KMS-11 (cell line): ENCODE data around the gene GPR17.

Experiments
- H2AFZ ChIP-seq: fragments of 200-600 bp; sonication (generic); 2 replicates; pipeline ENCODE4 v1.6.1; 2016; ENCODE audit warnings: antibody characterized with exemption, mixed run types, low read depth
- H3K27ac ChIP-seq: fragments of 200-600 bp; sonication (generic); 2 replicates; pipeline ENCODE4 v1.6.1; 2016; ENCODE audit warnings: mild to moderate bottlenecking, mixed run types
- H3K27me3 ChIP-seq: fragments of 200-600 bp; sonication (generic); 2 replicates; pipeline ENCODE4 v1.6.1; 2017; ENCODE audit warnings: mild to moderate bottlenecking, low read depth, mixed run types, moderate library complexity; ENCODE audit not compliant: insufficient read depth
- H3K36me3 ChIP-seq: fragments of 200-600 bp; sonication (generic); 2 replicates; pipeline ENCODE4 v1.6.1; 2017; ENCODE audit warnings: mild to moderate bottlenecking, mixed run types; ENCODE audit not compliant: insufficient read depth
- H3K4me1 ChIP-seq: fragments of 200-600 bp; sonication (generic); 2 replicates; pipeline ENCODE4 v1.6.1; 2016; ENCODE audit warnings: mild to moderate bottlenecking, low read depth, mixed run types; ENCODE audit not compliant: poor library complexity, severe bottlenecking
- H3K4me2 ChIP-seq: fragments of 200-600 bp; sonication (generic); 2 replicates; pipeline ENCODE4 v1.7.0; 2016; ENCODE audit warnings: mild to moderate bottlenecking, mixed run types
- H3K4me3 ChIP-seq: fragments of 200-600 bp; sonication (generic); IDR thresholded peaks from 2 replicates; pipeline ENCODE4 v1.6.1; 2017; ENCODE audit warnings: low read depth, low read length, mixed read lengths; ENCODE audit not compliant: insufficient read depth
- H3K79me2 ChIP-seq: fragments of 200-600 bp; sonication (generic); 2 replicates; pipeline ENCODE4 v1.6.1; 2016; ENCODE audit warnings: low read depth, mixed run types; ENCODE audit not compliant: insufficient read depth
- H3K9ac ChIP-seq: fragments of 200-600 bp; sonication (generic); 2 replicates; pipeline ENCODE4 v1.6.1; 2016; ENCODE audit warnings: mild to moderate bottlenecking, mixed run types
- H4K20me1 ChIP-seq: fragments of 200-600 bp; sonication (generic); 2 replicates; pipeline ENCODE4 v1.6.1; 2016; ENCODE audit warnings: mild to moderate bottlenecking, mixed run types; ENCODE audit not compliant: insufficient read depth
- CTCF ChIP-seq: fragments of 200-600 bp; sonication (generic); conservative IDR thresholded peaks from 2 replicates; pipeline ENCODE4 v1.6.1; 2017; ENCODE audit warnings: low read depth, mild to moderate bottlenecking, antibody characterized with exemption, low read length, moderate library complexity, mixed read lengths

The GPR17 gene

DNA sequence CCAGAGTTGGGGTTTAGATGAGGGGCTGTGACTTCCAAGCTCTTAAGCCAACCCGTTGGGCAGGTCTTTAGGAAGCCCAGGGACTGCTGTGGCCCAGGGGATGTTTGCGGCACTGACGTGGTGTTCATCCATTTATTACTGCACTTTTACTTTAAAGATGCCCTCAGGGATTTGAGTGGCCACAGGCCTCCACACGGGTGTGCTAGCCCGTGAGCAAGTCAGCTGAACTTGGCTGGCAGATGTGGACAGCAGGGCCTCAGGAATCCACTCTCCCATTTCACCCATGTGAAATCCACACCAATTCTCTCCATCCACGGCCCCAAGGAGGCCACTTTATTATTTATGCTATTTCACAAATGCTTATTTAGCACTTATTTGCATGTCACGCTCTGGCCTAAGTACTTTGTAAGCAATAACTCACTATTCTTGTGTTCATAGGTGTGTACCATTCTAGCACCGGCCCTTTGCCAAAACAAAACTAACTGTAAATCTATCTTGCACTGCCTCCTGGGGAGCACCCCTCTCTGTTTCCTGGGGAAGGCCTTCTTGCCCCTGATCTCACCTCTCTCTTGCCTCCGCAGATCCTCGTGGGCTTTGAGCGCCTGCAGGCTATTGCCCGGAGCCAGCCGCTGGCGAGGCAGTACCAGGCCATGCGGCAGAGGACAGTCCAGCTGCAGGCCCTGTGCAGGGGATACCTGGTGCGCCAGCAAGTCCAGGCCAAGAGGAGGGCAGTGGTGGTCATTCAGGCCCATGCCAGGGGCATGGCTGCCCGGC is 39.1 kb upstream of the GPR17 start:
- H3K27ac ChIP-seq: no peak overlapping the region
- no peaks in the 10 kb centered on the region for H3K4me1 ChIP-seq
- no peaks in the 10 kb centered on the region for H3K36me3 ChIP-seq
- no peak overlapping the region for H3K4me2 ChIP-seq
- no peaks in the 10 kb centered on the region for H4K20me1 ChIP-seq
- no peak overlapping the region for H2AFZ ChIP-seq
- H3K27me3 ChIP-seq: no peaks in the 10 kb centered on the region
- no peaks in the 10 kb centered on the region for H3K79me2 ChIP-seq
- no peak overlapping the region for H3K4me3 ChIP-seq
- no peak for TF ChIP-seq CTCF
- no peak overlapping the region for H3K9ac ChIP-seq

GRCh38 chr2:127607399-127607908 is 38.5 kb upstream of the GPR17 start:
- no peak overlapping the region for H3K9ac ChIP-seq
- no peak for TF ChIP-seq CTCF
- no peaks in the 10 kb centered on the region for H4K20me1 ChIP-seq
- no peaks in the 10 kb centered on the region for H3K79me2 ChIP-seq
- no peak overlapping the region for H2AFZ ChIP-seq
- H3K36me3 ChIP-seq: no peaks in the 10 kb centered on the region
- H3K4me1 ChIP-seq: no peaks in the 10 kb centered on the region
- no peak overlapping the region for H3K27ac ChIP-seq
- H3K4me2 ChIP-seq: no peak overlapping the region
- H3K4me3 ChIP-seq: no peak overlapping the region
- no peaks in the 10 kb centered on the region for H3K27me3 ChIP-seq

DNA sequence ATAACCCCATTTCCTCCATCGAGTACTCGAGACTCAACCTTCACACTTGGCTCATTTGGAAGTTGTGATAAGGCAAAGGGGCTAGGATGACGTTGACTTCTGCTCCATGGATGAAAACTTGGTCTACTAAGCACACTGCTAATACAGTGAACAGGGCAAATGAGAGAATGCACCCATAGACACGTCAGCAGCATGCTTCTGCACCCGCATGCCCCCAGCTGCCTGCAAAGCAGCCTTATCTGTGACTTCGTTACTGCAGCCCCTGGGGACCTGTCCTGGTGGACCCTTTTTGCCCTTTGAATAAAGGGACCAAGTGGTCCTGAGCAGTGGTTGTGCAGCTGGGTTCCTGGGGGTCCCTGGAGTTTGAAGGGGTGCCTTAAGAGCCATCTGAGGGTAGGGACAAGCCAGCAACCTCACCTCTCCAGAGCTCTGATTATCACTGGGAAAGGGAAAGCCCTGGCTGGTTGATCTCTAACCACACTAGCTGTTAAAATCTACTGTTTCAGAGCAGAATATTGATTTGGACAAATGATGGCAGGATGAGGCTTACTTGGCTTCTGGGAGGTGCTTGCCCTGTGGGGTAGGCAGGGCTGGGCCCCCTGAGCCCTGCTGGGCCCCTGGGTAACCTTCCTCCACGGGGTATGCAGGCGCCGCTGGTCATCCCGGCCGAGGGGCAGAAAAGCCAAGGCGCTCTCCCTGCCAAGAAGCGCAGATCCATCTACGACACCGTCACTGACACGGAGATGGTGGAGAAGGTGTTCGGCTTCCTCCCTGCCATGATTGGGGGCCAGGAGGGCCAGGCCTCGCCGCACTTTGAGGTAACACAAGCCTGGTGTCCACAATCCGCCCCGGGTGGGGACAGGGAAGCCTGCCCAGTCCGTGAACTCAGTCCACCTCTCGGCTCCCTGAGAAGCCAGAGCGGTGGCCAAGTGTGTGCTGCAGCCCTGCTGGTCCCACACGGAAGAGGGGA is 37.6 kb upstream of the GPR17 start:
- Histone ChIP-seq H3K27me3 (no peaks in the 10 kb centered on the region), H3K4me3 (no peak overlapping the region), H3K27ac (no peak overlapping the region), H3K79me2 (no peaks in the 10 kb centered on the region), H4K20me1 (no peaks in the 10 kb centered on the region), H3K36me3 (no peaks in the 10 kb centered on the region), H3K4me1 (no peaks in the 10 kb centered on the region), H2AFZ (no peak overlapping the region), H3K4me2 (no peak overlapping the region), H3K9ac (no peak overlapping the region)
- no peak for TF ChIP-seq CTCF

- Histone ChIP-seq H3K36me3 (no peaks in the 10 kb centered on the region), H3K79me2 (no peaks in the 10 kb centered on the region), H3K4me1 (no peaks in the 10 kb centered on the region), H3K27ac (no peak overlapping the region), H4K20me1 (no peaks in the 10 kb centered on the region), H2AFZ (no peak overlapping the region), H3K4me3 (no peak overlapping the region), H3K9ac (no peak overlapping the region), H3K4me2 (no peak overlapping the region), H3K27me3 (no peaks in the 10 kb centered on the region)
- TF ChIP-seq CTCF: no peak
Measured at GRCh38 chr2:127609031-127609751, 36.8 kb upstream of the GPR17 start.
